ENCODE results near the gene KRTCAP3. TPM values are rescaled to one million over a fixed set of nuclear protein-coding genes. Genes with fewer than 3 reads are reported as not detected.

KRTCAP3 gene
- total RNA-seq, 1 donor from 2014 or later: 0.60 TPM

Other genes with a start within 250 kb of the KRTCAP3 start
- 115 TPM for gene ATRAID, start 230.3 kb upstream of the KRTCAP3 start, total RNA-seq
- gene SLC5A6, start 230.1 kb upstream of the KRTCAP3 start, total RNA-seq: 12.3 TPM
- gene CAD, start 225.0 kb upstream of the KRTCAP3 start, total RNA-seq: 9.4 TPM
- gene SLC30A3, start 179.3 kb upstream of the KRTCAP3 start, total RNA-seq: 10.1 TPM
- gene DNAJC5G, start 166.9 kb upstream of the KRTCAP3 start, total RNA-seq: 1.9 TPM
- gene TRIM54, start 160.0 kb upstream of the KRTCAP3 start, total RNA-seq: 282 TPM
- 0.84 TPM for gene UCN, start 133.9 kb upstream of the KRTCAP3 start, total RNA-seq
- gene MPV17, start 119.3 kb upstream of the KRTCAP3 start, total RNA-seq: 48.0 TPM
- 17.3 TPM for gene GTF3C2, start 85.6 kb upstream of the KRTCAP3 start, total RNA-seq
- 40.3 TPM for gene EIF2B4, start 72.0 kb upstream of the KRTCAP3 start, total RNA-seq
- gene SNX17, start 71.8 kb upstream of the KRTCAP3 start, total RNA-seq: 57.6 TPM
- gene ZNF513, start 61.6 kb upstream of the KRTCAP3 start, total RNA-seq: 6.8 TPM
- 35.6 TPM for gene PPM1G, start 32.8 kb upstream of the KRTCAP3 start, total RNA-seq
- gene NRBP1, start 13.8 kb upstream of the KRTCAP3 start, total RNA-seq: 58.4 TPM
- 19.3 TPM for gene IFT172, start 47.4 kb downstream of the KRTCAP3 start, total RNA-seq
- gene FNDC4, start 52.8 kb downstream of the KRTCAP3 start, total RNA-seq: 2.9 TPM
- gene GCKR, start 54.5 kb downstream of the KRTCAP3 start, total RNA-seq: not detected
- 18.3 TPM for gene ZNF512, start 140.7 kb downstream of the KRTCAP3 start, total RNA-seq
- gene CCDC121, start 186.6 kb downstream of the KRTCAP3 start, total RNA-seq: 6.2 TPM
- gene GPN1, start 186.7 kb downstream of the KRTCAP3 start, total RNA-seq: 18.9 TPM
- 26.3 TPM for gene SUPT7L, start 221.2 kb downstream of the KRTCAP3 start, total RNA-seq
- 20.6 TPM for gene SLC4A1AP, start 221.5 kb downstream of the KRTCAP3 start, total RNA-seq